Testis (tissue), 2 donors: ENCODE data around the gene RELA.

Experiments
- CTCF ChIP-seq, 3 experiments: fragments of 450-650 bp in 2 of 3; fragments of 200-600 bp in 1 of 3; sonication (generic) in 1 of 3; IDR thresholded peaks; one replicate each; pipeline ENCODE4 v1.5.1; 2016 to 2019; ENCODE audit warnings: antibody characterized with exemption in 3 of 3, mild to moderate bottlenecking in 2 of 3, moderate library complexity in 1 of 3
- POLR2A ChIP-seq: fragments of 450-650 bp; IDR thresholded peaks from one replicate; pipeline ENCODE4 v1.6.1; 2017; ENCODE audit warnings: antibody characterized with exemption, mild to moderate bottlenecking, moderate library complexity

DNA sequence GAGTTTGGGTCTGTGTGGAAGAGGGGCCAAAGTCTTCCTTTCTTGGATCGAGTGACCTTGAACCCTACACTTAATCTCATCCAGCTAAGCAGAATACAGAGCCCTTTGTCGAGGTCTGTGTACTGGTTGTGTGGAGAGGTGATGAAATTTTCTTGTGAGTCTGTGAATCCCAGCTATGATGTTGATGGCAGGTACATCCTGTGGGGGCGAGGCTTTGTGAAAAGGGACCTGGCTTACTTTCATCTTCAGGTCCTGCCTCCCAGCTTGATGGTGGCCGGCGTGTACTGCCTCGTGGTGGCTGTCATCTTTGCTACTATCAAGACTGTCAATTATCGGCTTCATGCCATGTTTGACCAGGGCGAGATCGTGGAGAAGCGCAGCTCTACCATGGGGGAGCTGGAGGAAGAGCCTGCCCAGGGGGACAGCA is 46.1 kb downstream of the RELA start:
- no peak for TF ChIP-seq POLR2A
- no peak for TF ChIP-seq CTCF (IDR thresholded peaks at IDR 0.05)
